Tibial nerve (tissue), 4 donors: ENCODE results near the gene ATAD1. TPM values are rescaled to one million over a fixed set of nuclear protein-coding genes. Genes with fewer than 3 reads are reported as not detected.

Source experiments
- DNase-seq, 2 donors: peaks; one replicate each; pipeline ENCODE4 v3.0.0-alpha.2; 2019; ENCODE audit warnings: low spot score in 2 of 2
- H3K27ac ChIP-seq, 4 donors: fragments of 200-600 bp; sonication (generic) in 3 of 4; one replicate each; pipeline ENCODE4 v1.5.1; 2017 to 2019; ENCODE audit warnings: mild to moderate bottlenecking in 1 of 4
- H3K27me3 ChIP-seq, 2 donors: fragments of 200-600 bp; sonication (generic) in 1 of 2; one replicate each; pipeline versions ENCODE4 v1.5.1 to v1.6.0; 2017 to 2019
- H3K36me3 ChIP-seq, 3 donors: fragments of 200-600 bp; sonication (generic); one replicate each; pipeline ENCODE4 v1.5.1; 2018 to 2019
- H3K4me1 ChIP-seq, 4 donors: fragments of 200-600 bp; sonication (generic) in 3 of 4; one replicate each; pipeline ENCODE4 v1.5.1; 2017 to 2019
- H3K4me3 ChIP-seq, 4 donors: fragments of 200-600 bp; sonication (generic) in 3 of 4; one replicate each; pipeline ENCODE4 v1.5.1; 2017 to 2019; ENCODE audit warnings: mild to moderate bottlenecking in 1 of 4, moderate library complexity in 1 of 4
- H3K9me3 ChIP-seq, 4 donors: fragments of 200-600 bp; sonication (generic) in 3 of 4; one replicate each; pipeline ENCODE4 v1.5.1; 2017 to 2019
- EP300 ChIP-seq, 2 donors: sonication (generic); formaldehyde crosslinking; IDR thresholded peaks; one replicate each; pipeline ENCODE4 v1.6.1; 2017; ENCODE audit warnings: antibody characterized with exemption in 2 of 2, mild to moderate bottlenecking in 1 of 2
- POLR2A ChIP-seq, 2 donors: fragments of 450-650 bp; IDR thresholded peaks; one replicate each; pipeline ENCODE4 v1.6.1; 2017; ENCODE audit warnings: antibody characterized with exemption in 2 of 2, mild to moderate bottlenecking in 2 of 2, moderate library complexity in 2 of 2
- WGBS, 2 donors: methylation state at CpG; one replicate each; pipeline ENCODE4 v1.1.5; 2018; 5-methylcytosine and 5-hydroxymethylcytosine counted together
- total RNA-seq, 4 donors: library from RNA; depleted of rRNA; stranded (reverse); fragments of >200 nt; gene quantifications; one replicate each; pipeline ENCODE4 v1.1.0, GENCODE V29; 2016
- TF ChIP-seq, protein P1 (sequence below), 5 experiments: fragments of 200-600 bp in 3 of 5; fragments of 450-650 bp in 2 of 5; sonication (generic) in 3 of 5; IDR thresholded peaks; one replicate each; pipeline ENCODE4 v1.5.1; 2016 to 2019; ENCODE audit warnings: antibody characterized with exemption in 5 of 5, mild to moderate bottlenecking in 3 of 5, moderate library complexity in 2 of 5

ATAD1 gene
- total RNA-seq, 4 donors from 2014 or later = 21.8 to 45.9 (median 26.9) TPM

DNA sequence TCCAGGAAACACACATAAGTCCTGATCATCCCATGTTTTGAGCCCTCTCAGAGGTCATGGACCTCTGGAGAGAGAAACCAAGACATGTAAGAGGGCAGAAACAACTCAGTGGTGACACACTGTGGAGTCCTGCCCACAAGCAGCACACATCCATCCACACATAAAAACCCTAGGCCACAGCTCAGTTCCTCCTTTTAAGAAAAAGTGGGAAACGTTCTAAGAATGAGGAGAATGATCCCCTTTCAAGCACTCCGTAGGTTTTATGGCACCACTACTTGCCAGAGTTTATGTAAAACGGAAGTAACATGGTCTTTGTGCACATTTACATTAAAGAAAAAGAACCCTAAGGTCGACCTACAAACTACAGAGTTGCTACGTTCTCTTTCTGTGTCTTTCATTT is 19.9 kb downstream of the ATAD1 start:
- H3K36me3 ChIP-seq = peaks cover 0 to 29% (median 0%) of the 10 kb centered on the region in 3 donors
- no peak overlapping the region for H3K27ac ChIP-seq
- peaks cover 0 to 16% (median 0%) of the 10 kb centered on the region in 4 donors for H3K9me3 ChIP-seq
- no peaks in the 10 kb centered on the region for H3K4me1 ChIP-seq
- TF ChIP-seq, protein P1, sequence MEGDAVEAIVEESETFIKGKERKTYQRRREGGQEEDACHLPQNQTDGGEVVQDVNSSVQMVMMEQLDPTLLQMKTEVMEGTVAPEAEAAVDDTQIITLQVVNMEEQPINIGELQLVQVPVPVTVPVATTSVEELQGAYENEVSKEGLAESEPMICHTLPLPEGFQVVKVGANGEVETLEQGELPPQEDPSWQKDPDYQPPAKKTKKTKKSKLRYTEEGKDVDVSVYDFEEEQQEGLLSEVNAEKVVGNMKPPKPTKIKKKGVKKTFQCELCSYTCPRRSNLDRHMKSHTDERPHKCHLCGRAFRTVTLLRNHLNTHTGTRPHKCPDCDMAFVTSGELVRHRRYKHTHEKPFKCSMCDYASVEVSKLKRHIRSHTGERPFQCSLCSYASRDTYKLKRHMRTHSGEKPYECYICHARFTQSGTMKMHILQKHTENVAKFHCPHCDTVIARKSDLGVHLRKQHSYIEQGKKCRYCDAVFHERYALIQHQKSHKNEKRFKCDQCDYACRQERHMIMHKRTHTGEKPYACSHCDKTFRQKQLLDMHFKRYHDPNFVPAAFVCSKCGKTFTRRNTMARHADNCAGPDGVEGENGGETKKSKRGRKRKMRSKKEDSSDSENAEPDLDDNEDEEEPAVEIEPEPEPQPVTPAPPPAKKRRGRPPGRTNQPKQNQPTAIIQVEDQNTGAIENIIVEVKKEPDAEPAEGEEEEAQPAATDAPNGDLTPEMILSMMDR (IDR thresholded peaks at IDR 0.05) = no peak
- TF ChIP-seq EP300 (IDR thresholded peaks at IDR 0.05) (no peak), POLR2A (IDR thresholded peaks at IDR 0.05) (no peak)
- WGBS, 2 donors = 86 to 89% methylated on average over 5 of the region's 5 CpGs
- H3K4me3 ChIP-seq = no peak overlapping the region
- H3K27me3 ChIP-seq = no peaks in the 10 kb centered on the region
- DNase-seq = no peak

DNA sequence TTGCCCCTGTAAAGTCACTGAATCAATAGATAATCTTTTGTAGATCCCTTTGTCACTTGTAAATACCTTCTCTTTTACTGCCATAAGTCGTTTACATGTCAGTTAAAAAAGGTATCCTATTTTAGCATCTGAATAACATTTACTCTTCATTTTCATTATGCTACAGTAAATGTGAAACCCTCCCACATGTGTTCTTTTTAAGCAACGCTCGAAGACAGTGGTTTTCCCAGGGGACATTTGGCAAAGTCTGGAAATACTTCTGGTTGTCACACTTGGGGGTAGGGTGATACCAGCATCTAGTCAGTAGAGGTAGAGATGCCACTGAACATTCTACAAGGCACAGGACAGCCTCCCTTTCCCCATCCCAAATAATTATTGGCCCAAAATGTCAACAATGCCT is 23.7 kb downstream of the ATAD1 start:
- TF ChIP-seq EP300 (IDR thresholded peaks at IDR 0.05) (no peak), POLR2A (IDR thresholded peaks at IDR 0.05) (no peak)
- TF ChIP-seq, protein P1 (IDR thresholded peaks at IDR 0.05) = no peak
- H3K27ac ChIP-seq = no peak overlapping the region
- H3K27me3 ChIP-seq = no peaks in the 10 kb centered on the region
- H3K36me3 ChIP-seq = peaks cover 0 to 15% (median 0%) of the 10 kb centered on the region in 3 donors
- H3K9me3 ChIP-seq = no peaks in the 10 kb centered on the region
- WGBS, 2 donors = 62 to 64% methylated on average over 3 of the region's 3 CpGs
- DNase-seq = no peak
- no peaks in the 10 kb centered on the region for H3K4me1 ChIP-seq
- H3K4me3 ChIP-seq = no peak overlapping the region

DNA sequence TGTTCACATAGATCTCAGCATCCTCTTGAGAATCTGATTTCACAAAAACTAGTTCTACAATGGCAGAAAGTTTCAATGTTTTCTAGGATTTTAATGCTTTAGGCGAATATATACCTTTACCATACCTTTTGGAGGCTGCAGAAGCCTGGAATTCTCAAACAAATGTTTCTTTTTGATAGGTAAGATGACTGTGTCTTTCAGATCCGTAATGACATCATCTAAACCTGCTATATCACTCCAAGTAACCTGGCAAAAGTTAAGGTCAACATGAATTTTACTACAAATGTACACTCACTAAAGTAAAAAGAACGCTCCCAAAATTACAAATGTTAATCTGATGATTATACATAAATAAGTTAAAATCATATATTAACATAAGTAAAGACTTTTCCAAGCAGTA is 27.8 kb downstream of the ATAD1 start:
- 92 to 94% methylated on average over 3 of the region's 3 CpGs for WGBS, 2 donors

DNA sequence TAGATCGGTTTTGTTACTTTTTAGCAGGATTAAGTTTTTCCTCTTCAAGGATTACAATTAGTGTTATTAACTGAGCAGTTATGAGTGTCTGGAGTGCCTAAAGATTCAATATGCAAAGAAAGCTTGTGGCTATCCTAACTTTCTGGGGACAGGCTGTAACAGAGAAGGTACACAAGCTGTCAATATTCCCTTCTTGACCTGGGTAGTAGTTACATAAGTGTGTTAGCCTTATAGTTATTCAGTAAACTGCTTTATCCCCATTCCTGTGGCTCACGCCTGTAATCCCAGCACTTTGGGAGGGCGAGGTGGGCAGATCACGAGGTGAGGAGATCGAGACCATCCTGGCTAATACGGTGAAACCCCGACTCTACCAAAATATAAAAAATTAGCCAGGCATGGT is 31.6 kb downstream of the ATAD1 start:
- Histone ChIP-seq H3K4me1 (no peaks in the 10 kb centered on the region), H3K4me3 (no peak overlapping the region), H3K27me3 (no peaks in the 10 kb centered on the region), H3K36me3 (peaks cover 0 to 38% (median 0%) of the 10 kb centered on the region in 3 donors), H3K9me3 (no peaks in the 10 kb centered on the region), H3K27ac (no peak overlapping the region)
- WGBS, 2 donors = 97% methylated on average over 7 of the region's 7 CpGs
- no peak for DNase-seq
- TF ChIP-seq EP300 (IDR thresholded peaks at IDR 0.05) (no peak), POLR2A (IDR thresholded peaks at IDR 0.05) (no peak)
- TF ChIP-seq, protein P1 (IDR thresholded peaks at IDR 0.05) = no peak

More for the DNA sequence above, 27.8 kb downstream of the ATAD1 start:
- no peak for DNase-seq
- H3K4me1 ChIP-seq = no peaks in the 10 kb centered on the region
- TF ChIP-seq POLR2A (IDR thresholded peaks at IDR 0.05) = no peak
- no peak for TF ChIP-seq EP300 (IDR thresholded peaks at IDR 0.05)
- TF ChIP-seq, protein P1 (IDR thresholded peaks at IDR 0.05) = no peak
- no peak overlapping the region for H3K4me3 ChIP-seq
- H3K9me3 ChIP-seq = no peaks in the 10 kb centered on the region
- no peak overlapping the region for H3K27ac ChIP-seq
- peaks cover 0 to 28% (median 0%) of the 10 kb centered on the region in 3 donors for H3K36me3 ChIP-seq
- no peaks in the 10 kb centered on the region for H3K27me3 ChIP-seq

DNA sequence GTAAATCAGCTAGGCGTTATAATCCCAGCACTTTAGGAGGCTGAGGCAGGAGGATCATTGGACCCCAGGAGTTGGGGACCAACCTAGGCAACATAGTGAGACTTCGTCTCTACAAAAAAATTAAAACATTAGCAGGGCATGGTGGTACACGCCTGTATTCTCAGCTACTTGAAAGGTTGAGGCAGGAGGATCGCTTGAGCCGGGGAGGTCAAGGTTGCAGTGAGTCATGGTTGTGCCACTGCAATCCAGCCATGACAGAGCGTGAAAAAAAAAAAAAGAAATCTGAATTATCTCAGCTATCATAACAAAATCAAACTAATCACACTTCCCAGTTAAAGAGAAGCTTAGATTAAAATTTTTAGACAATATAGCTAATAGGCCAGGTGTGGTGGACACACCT is 35.3 kb downstream of the ATAD1 start:
- 95 to 96% methylated on average over 6 of the region's 6 CpGs for WGBS, 2 donors
- Histone ChIP-seq H3K4me1 (no peaks in the 10 kb centered on the region), H3K27ac (no peak overlapping the region), H3K27me3 (no peaks in the 10 kb centered on the region), H3K4me3 (no peak overlapping the region), H3K36me3 (peaks cover 0 to 47% (median 0%) of the 10 kb centered on the region in 3 donors), H3K9me3 (no peaks in the 10 kb centered on the region)
- no peak for DNase-seq
- no peak for TF ChIP-seq EP300 (IDR thresholded peaks at IDR 0.05)
- TF ChIP-seq, protein P1 (IDR thresholded peaks at IDR 0.05) = no peak
- TF ChIP-seq POLR2A (IDR thresholded peaks at IDR 0.05) = no peak
